ENCODE measurements around the gene ALPI. TPM values are rescaled to one million over a fixed set of nuclear protein-coding genes. Genes with fewer than 3 reads are reported as not detected.

ALPI gene
- total RNA-seq, 1 experiment from 2014 or later = 5.3 TPM

DNA sequence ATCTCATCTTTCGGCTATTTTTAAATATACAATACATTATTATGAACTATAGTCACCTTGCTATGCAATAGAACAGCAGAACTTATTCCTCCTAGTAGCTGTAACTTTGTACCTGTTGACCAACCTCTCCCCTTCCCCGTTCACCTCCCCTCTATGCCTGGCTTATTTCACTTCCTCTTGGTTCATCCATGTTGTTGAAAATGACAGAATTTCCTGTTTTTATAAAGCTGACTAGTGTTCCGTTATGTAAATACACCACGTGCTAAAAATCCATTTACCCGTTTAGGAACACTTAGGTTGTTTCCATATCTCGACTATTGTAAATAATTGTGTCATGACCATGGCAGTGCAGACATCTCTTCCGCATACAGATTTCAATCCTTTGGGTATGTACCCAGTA is 10.3 kb downstream of the ALPI start:
- H3K27me3 Mint-ChIP-seq (ENCODE audit: insufficient read depth, unreplicated experiment) = no peaks in the 10 kb centered on the region
- CTCF ChIA-PET = no interaction called here
- POLR2A ChIA-PET = no interaction called here

DNA sequence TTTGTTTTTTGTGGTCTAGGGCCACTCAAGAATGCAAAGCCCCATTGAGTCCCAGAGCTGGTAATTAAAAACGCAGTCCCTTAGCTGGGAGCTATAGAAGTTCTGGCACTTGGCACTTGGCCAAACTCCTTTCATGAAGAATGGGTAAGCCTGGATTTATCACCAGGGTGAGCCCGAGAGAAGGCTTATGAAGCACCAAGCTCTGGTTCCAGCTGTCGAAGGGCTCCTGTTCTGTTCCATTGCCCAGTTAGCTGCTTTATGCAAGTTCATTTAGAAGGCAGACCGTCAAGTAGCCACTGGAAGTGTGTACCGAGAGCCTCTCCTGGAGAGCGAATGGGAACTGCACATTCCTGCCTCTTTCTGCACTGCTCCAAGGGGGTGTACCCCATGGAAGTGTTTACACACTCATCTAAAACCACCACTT is 17.5 kb downstream of the ALPI start:
- peaks cover 2% of the 10 kb centered on the region for H3K27me3 Mint-ChIP-seq (ENCODE audit: insufficient read depth, unreplicated experiment)
- DNase-seq = no peak
- no peak overlapping the region for H3K4me3 Mint-ChIP-seq (ENCODE audit: unreplicated experiment)
- H3K36me3 Mint-ChIP-seq (ENCODE audit: insufficient read depth, unreplicated experiment) = no peaks in the 10 kb centered on the region
- H3K4me1 ChIP-seq = no peaks in the 10 kb centered on the region
- H3K9me3 ChIP-seq = no peaks in the 10 kb centered on the region
- H3K4me3 ChIP-seq (ENCODE audit: low read depth, low read length) = no peak overlapping the region
- no TSS peak for BruUV-seq (replicated peaks)
- POLR2A ChIA-PET = no interaction called here
- H3K4me1 Mint-ChIP-seq (ENCODE audit: low read depth, unreplicated experiment) = no peaks in the 10 kb centered on the region
- H3K36me3 ChIP-seq (ENCODE audit: control insufficient read depth, insufficient read depth, low read length) = no peaks in the 10 kb centered on the region
- intact Hi-C loops (cut with micrococcal nuclease; ENCODE audit: unreplicated experiment) = no loop called here
- H3K9me3 Mint-ChIP-seq (ENCODE audit: unreplicated experiment) = peaks cover 14% of the 10 kb centered on the region
- H3K27me3 ChIP-seq (replicated peaks; ENCODE audit: control insufficient read depth, insufficient read depth, low read length) = no peaks in the 10 kb centered on the region; the same call in 1 of the 2 replicates
- no peak overlapping the region for H3K27ac Mint-ChIP-seq (ENCODE audit: unreplicated experiment)
- CTCF ChIA-PET = no interaction called here
- TF ChIP-seq, protein P1, sequence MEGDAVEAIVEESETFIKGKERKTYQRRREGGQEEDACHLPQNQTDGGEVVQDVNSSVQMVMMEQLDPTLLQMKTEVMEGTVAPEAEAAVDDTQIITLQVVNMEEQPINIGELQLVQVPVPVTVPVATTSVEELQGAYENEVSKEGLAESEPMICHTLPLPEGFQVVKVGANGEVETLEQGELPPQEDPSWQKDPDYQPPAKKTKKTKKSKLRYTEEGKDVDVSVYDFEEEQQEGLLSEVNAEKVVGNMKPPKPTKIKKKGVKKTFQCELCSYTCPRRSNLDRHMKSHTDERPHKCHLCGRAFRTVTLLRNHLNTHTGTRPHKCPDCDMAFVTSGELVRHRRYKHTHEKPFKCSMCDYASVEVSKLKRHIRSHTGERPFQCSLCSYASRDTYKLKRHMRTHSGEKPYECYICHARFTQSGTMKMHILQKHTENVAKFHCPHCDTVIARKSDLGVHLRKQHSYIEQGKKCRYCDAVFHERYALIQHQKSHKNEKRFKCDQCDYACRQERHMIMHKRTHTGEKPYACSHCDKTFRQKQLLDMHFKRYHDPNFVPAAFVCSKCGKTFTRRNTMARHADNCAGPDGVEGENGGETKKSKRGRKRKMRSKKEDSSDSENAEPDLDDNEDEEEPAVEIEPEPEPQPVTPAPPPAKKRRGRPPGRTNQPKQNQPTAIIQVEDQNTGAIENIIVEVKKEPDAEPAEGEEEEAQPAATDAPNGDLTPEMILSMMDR (IDR thresholded peaks at IDR 0.05; ENCODE audit: insufficient read depth in 1 of 2, low read depth in 1 of 2, low read length in 1 of 2, severe bottlenecking in 1 of 2, unreplicated experiment in 1 of 2) = no peak

More for the DNA sequence above, 10.3 kb downstream of the ALPI start:
- Mint-ChIP-seq H3K9me3 (ENCODE audit: unreplicated experiment) (no peaks in the 10 kb centered on the region), H3K4me1 (ENCODE audit: low read depth, unreplicated experiment) (no peaks in the 10 kb centered on the region), H3K27ac (ENCODE audit: unreplicated experiment) (no peak overlapping the region), H3K36me3 (ENCODE audit: insufficient read depth, unreplicated experiment) (no peaks in the 10 kb centered on the region), H3K4me3 (ENCODE audit: unreplicated experiment) (no peak overlapping the region)
- TF ChIP-seq, protein P1 (IDR thresholded peaks at IDR 0.05; ENCODE audit: insufficient read depth in 1 of 2, low read depth in 1 of 2, low read length in 1 of 2, severe bottlenecking in 1 of 2, unreplicated experiment in 1 of 2) = no peak
- no TSS peak for BruUV-seq (replicated peaks)
- intact Hi-C loops (cut with micrococcal nuclease; ENCODE audit: unreplicated experiment) = no loop called here
- Histone ChIP-seq H3K4me3 (ENCODE audit: low read depth, low read length) (no peak overlapping the region), H3K27me3 (replicated peaks; ENCODE audit: control insufficient read depth, insufficient read depth, low read length) (no peaks in the 10 kb centered on the region), H3K9me3 (no peaks in the 10 kb centered on the region), H3K36me3 (ENCODE audit: control insufficient read depth, insufficient read depth, low read length) (no peaks in the 10 kb centered on the region), H3K4me1 (no peaks in the 10 kb centered on the region)
- DNase-seq = no peak

DNA sequence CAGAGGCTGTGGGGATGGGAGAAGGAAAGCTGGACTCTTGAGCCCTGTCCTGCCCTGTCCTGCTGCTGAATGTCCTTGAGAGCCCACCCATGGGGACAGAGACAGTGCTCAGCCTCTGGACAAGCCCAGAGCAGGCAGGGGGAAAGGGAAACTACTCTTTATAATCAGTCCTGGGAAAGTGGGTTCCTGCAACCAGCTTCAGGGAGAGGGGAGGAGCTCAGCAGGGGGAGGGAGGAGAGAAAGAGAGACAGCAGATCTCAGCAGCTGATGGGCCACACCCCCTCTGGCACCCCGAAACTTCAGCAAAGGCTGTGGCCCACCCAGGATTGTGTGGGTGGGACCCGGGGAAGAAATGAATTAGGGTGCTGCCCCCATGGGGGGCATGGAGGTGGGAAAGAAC is 20.1 kb downstream of the ALPI start:
- no peak overlapping the region for H3K4me3 Mint-ChIP-seq (ENCODE audit: unreplicated experiment)
- no peaks in the 10 kb centered on the region for H3K4me1 Mint-ChIP-seq (ENCODE audit: low read depth, unreplicated experiment)
- BruUV-seq (replicated peaks) = no TSS peak
- no peak overlapping the region for H3K4me3 ChIP-seq (ENCODE audit: low read depth, low read length)
- DNase-seq = no peak
- H3K4me1 ChIP-seq = no peaks in the 10 kb centered on the region
- TF ChIP-seq, protein P1 (IDR thresholded peaks at IDR 0.05; ENCODE audit: insufficient read depth in 1 of 2, low read depth in 1 of 2, low read length in 1 of 2, severe bottlenecking in 1 of 2, unreplicated experiment in 1 of 2) = no peak
- H3K27me3 ChIP-seq (replicated peaks; ENCODE audit: control insufficient read depth, insufficient read depth, low read length) = no peaks in the 10 kb centered on the region; the same call in 1 of the 2 replicates
- no peaks in the 10 kb centered on the region for H3K36me3 Mint-ChIP-seq (ENCODE audit: insufficient read depth, unreplicated experiment)
- H3K9me3 ChIP-seq = no peaks in the 10 kb centered on the region
- ChIA-PET CTCF (no interaction called here), POLR2A (no interaction called here)
- intact Hi-C loops (cut with micrococcal nuclease; ENCODE audit: unreplicated experiment) = no loop called here
- no peaks in the 10 kb centered on the region for H3K36me3 ChIP-seq (ENCODE audit: control insufficient read depth, insufficient read depth, low read length)
- H3K27me3 Mint-ChIP-seq (ENCODE audit: insufficient read depth, unreplicated experiment) = peaks cover 2% of the 10 kb centered on the region
- peaks cover 14% of the 10 kb centered on the region for H3K9me3 Mint-ChIP-seq (ENCODE audit: unreplicated experiment)
- no peak overlapping the region for H3K27ac Mint-ChIP-seq (ENCODE audit: unreplicated experiment)
